ENCODE results near the gene RNU6-7. TPM values are rescaled to one million over a fixed set of nuclear protein-coding genes. Genes with fewer than 3 reads are reported as not detected.

The RNU6-7 gene
- total RNA-seq, 1 experiment from 2014 or later: not detected

DNA sequence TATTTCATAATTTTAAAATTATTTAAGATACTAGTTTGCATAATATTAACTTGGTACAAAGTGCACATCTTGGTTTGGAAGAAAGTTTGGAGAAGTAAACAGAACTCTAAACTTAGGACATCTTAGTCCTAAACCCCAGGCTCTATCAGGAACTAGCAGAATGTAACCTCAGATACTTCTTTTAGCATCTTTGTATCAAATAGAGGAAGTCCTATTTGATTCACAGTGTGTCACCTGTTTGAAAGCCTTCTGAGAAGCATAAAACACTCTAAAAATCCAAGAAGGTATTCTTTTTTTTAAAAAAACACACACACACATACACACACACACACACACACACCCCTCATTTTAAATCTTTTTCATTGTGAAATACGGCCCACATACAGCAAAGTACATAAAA is 12.0 kb upstream of the RNU6-7 start:
- intact Hi-C loops (cut with micrococcal nuclease; ENCODE audit: unreplicated experiment): no loop called here
- H3K4me1 ChIP-seq: no peaks in the 10 kb centered on the region
- Mint-ChIP-seq H3K4me1 (ENCODE audit: low read depth, unreplicated experiment) (peaks cover 6% of the 10 kb centered on the region), H3K27ac (ENCODE audit: unreplicated experiment) (no peak overlapping the region), H3K4me3 (ENCODE audit: unreplicated experiment) (no peak overlapping the region), H3K27me3 (ENCODE audit: insufficient read depth, unreplicated experiment) (no peaks in the 10 kb centered on the region), H3K36me3 (ENCODE audit: insufficient read depth, unreplicated experiment) (no peaks in the 10 kb centered on the region), H3K9me3 (ENCODE audit: unreplicated experiment) (no peaks in the 10 kb centered on the region)
- no peaks in the 10 kb centered on the region for H3K27me3 ChIP-seq (replicated peaks; ENCODE audit: control insufficient read depth, insufficient read depth, low read length)
- BruUV-seq (replicated peaks): no TSS peak
- TF ChIP-seq, protein P1, sequence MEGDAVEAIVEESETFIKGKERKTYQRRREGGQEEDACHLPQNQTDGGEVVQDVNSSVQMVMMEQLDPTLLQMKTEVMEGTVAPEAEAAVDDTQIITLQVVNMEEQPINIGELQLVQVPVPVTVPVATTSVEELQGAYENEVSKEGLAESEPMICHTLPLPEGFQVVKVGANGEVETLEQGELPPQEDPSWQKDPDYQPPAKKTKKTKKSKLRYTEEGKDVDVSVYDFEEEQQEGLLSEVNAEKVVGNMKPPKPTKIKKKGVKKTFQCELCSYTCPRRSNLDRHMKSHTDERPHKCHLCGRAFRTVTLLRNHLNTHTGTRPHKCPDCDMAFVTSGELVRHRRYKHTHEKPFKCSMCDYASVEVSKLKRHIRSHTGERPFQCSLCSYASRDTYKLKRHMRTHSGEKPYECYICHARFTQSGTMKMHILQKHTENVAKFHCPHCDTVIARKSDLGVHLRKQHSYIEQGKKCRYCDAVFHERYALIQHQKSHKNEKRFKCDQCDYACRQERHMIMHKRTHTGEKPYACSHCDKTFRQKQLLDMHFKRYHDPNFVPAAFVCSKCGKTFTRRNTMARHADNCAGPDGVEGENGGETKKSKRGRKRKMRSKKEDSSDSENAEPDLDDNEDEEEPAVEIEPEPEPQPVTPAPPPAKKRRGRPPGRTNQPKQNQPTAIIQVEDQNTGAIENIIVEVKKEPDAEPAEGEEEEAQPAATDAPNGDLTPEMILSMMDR (IDR thresholded peaks at IDR 0.05; ENCODE audit: insufficient read depth in 1 of 2, low read depth in 1 of 2, low read length in 1 of 2, severe bottlenecking in 1 of 2, unreplicated experiment in 1 of 2): no peak
- POLR2A ChIA-PET: no interaction called here
- DNase-seq: no peak
- CTCF ChIA-PET: no interaction called here
- peaks cover 5% of the 10 kb centered on the region for H3K9me3 ChIP-seq
- H3K36me3 ChIP-seq (ENCODE audit: control insufficient read depth, insufficient read depth, low read length): no peaks in the 10 kb centered on the region
- H3K4me3 ChIP-seq (ENCODE audit: low read depth, low read length): no peak overlapping the region

DNA sequence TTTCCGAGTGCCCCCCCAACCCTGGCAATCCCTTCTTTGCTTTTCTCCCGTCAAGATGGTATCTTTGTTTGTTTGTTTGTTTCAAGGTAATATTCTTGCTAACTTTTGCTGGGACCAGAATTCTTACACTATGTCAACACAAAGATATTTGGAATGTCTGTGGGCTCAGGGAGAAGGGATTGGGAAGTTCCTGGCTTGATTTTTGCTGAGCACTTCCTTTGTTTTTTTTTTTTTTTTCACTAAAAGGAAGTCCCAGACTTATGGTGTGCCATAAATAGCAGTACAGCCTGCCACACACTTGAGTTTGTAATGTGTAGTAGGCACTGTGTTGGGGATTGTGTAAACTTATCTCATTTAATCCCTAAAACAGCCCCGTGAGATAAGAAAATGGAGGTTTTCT is 11.2 kb upstream of the RNU6-7 start:
- TF ChIP-seq, protein P1 (IDR thresholded peaks at IDR 0.05; ENCODE audit: insufficient read depth in 1 of 2, low read depth in 1 of 2, low read length in 1 of 2, severe bottlenecking in 1 of 2, unreplicated experiment in 1 of 2): no peak
- no peak overlapping the region for H3K27ac Mint-ChIP-seq (ENCODE audit: unreplicated experiment)
- H3K4me3 Mint-ChIP-seq (ENCODE audit: unreplicated experiment): no peak overlapping the region
- Histone ChIP-seq H3K4me3 (ENCODE audit: low read depth, low read length) (no peak overlapping the region), H3K27me3 (replicated peaks; ENCODE audit: control insufficient read depth, insufficient read depth, low read length) (no peaks in the 10 kb centered on the region), H3K36me3 (ENCODE audit: control insufficient read depth, insufficient read depth, low read length) (no peaks in the 10 kb centered on the region), H3K4me1 (no peaks in the 10 kb centered on the region), H3K9me3 (no peaks in the 10 kb centered on the region)
- CTCF ChIA-PET: no interaction called here
- no TSS peak for BruUV-seq (replicated peaks)
- H3K4me1 Mint-ChIP-seq (ENCODE audit: low read depth, unreplicated experiment): peaks cover 6% of the 10 kb centered on the region
- intact Hi-C loops (cut with micrococcal nuclease; ENCODE audit: unreplicated experiment): no loop called here
- no peaks in the 10 kb centered on the region for H3K9me3 Mint-ChIP-seq (ENCODE audit: unreplicated experiment)
- H3K36me3 Mint-ChIP-seq (ENCODE audit: insufficient read depth, unreplicated experiment): no peaks in the 10 kb centered on the region
- POLR2A ChIA-PET: no interaction called here
- no peak for DNase-seq
- no peaks in the 10 kb centered on the region for H3K27me3 Mint-ChIP-seq (ENCODE audit: insufficient read depth, unreplicated experiment)

DNA sequence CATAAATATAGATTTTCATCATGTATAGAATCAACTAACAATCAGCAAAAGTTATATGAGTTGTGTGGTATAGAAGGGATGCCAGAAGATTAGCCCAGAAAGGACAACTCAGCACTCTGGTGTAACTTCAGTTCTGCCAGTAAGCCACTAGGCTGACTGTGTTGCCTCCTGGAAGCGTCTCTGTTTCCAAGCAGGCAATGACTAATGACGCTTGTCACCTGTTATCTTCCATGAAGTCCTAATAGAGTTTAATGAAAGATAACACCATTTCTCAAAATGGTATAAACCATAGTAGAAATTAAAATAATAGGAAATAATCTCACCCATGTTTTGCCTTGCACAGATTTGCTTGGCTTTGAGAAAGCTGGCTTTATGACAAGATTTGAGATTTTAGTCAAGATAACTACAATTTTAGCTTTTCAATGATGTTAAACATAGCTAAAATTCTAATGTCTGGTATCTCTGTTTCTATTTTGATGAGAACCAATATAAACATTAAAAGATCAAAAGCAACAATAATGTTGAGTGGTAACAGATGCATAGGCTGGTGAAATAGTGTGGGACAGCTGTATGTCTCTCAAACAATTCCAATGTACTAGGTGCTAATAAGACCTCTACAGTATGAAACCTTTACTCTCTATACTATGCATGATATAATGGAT is 9.0 kb upstream of the RNU6-7 start:
- no peaks in the 10 kb centered on the region for H3K36me3 Mint-ChIP-seq (ENCODE audit: insufficient read depth, unreplicated experiment)
- peaks cover 6% of the 10 kb centered on the region for H3K4me1 Mint-ChIP-seq (ENCODE audit: low read depth, unreplicated experiment)
- no peaks in the 10 kb centered on the region for H3K27me3 ChIP-seq (replicated peaks; ENCODE audit: control insufficient read depth, insufficient read depth, low read length)
- no peaks in the 10 kb centered on the region for H3K9me3 ChIP-seq
- H3K4me3 Mint-ChIP-seq (ENCODE audit: unreplicated experiment): no peak overlapping the region
- no peak for DNase-seq
- CTCF ChIA-PET: interaction anchor here (0.7 kb wide), 1 partner anchor 1124 kb away, joined by 3 read pairs; no protein-coding TSS in a partner anchor
- intact Hi-C loops (cut with micrococcal nuclease; ENCODE audit: unreplicated experiment): no loop called here
- TF ChIP-seq, protein P1 (IDR thresholded peaks at IDR 0.05; ENCODE audit: insufficient read depth in 1 of 2, low read depth in 1 of 2, low read length in 1 of 2, severe bottlenecking in 1 of 2, unreplicated experiment in 1 of 2): no peak
- no peaks in the 10 kb centered on the region for H3K9me3 Mint-ChIP-seq (ENCODE audit: unreplicated experiment)
- BruUV-seq (replicated peaks): no TSS peak
- no peak overlapping the region for H3K27ac Mint-ChIP-seq (ENCODE audit: unreplicated experiment)
- no peaks in the 10 kb centered on the region for H3K36me3 ChIP-seq (ENCODE audit: control insufficient read depth, insufficient read depth, low read length)
- no peak overlapping the region for H3K4me3 ChIP-seq (ENCODE audit: low read depth, low read length)
- no peaks in the 10 kb centered on the region for H3K4me1 ChIP-seq
- H3K27me3 Mint-ChIP-seq (ENCODE audit: insufficient read depth, unreplicated experiment): no peaks in the 10 kb centered on the region
- POLR2A ChIA-PET: no interaction called here
